K562 (cell line): ENCODE data around the gene ADPRHL1. TPM values are rescaled to one million over a fixed set of nuclear protein-coding genes. Genes with fewer than 3 reads are reported as not detected.
A peak's percentile ranks its signal among the peaks of the same experiment; 100 is the strongest.

Source experiments
- ATF7 ChIP-seq: fragments of 450-650 bp; IDR thresholded peaks from 2 replicates; pipeline ENCODE4 v1.7.1; 2014; ENCODE audit warnings: mild to moderate bottlenecking, moderate library complexity
- CBFB ChIP-seq: sonication (generic); formaldehyde crosslinking; IDR thresholded peaks from 2 replicates; pipeline ENCODE4 v1.4.0; 2020; ENCODE audit warnings: mild to moderate bottlenecking, missing genetic modification reagents
- CBX3 ChIP-seq, 2 experiments: IDR thresholded peaks; 1 replicate in 1 of 2; 2 replicates in 1 of 2; pipeline ENCODE4 v1.6.1; 2012; ENCODE audit warnings: inconsistent platforms in 2 of 2, low read length in 2 of 2, borderline replicate concordance in 1 of 2, control low read depth in 1 of 2
- CREB3L1 ChIP-seq: fragments of 450-650 bp; IDR thresholded peaks from 2 replicates; pipeline ENCODE4 v1.6.1; 2014; ENCODE audit warnings: low read depth, mild to moderate bottlenecking, moderate library complexity, borderline replicate concordance
- EP300 ChIP-seq: IDR thresholded peaks from 2 replicates; pipeline ENCODE4 v1.6.1; 2012; ENCODE audit warnings: low read length, improper control_type of control experiment
- GATAD2A ChIP-seq: fragments of 450-650 bp; IDR thresholded peaks from 2 replicates; pipeline ENCODE4 v1.6.1; 2017
- GATAD2B ChIP-seq: fragments of 450-650 bp; IDR thresholded peaks from 2 replicates; pipeline ENCODE4 v1.6.1; 2017; ENCODE audit warnings: mild to moderate bottlenecking, borderline replicate concordance
- HSF4 ChIP-seq: fragments of 250-450 bp; sonication (Bioruptor Pico); IDR thresholded peaks from 2 replicates; pipeline ENCODE4 v2.1.2; 2022; ENCODE audit warnings: mild to moderate bottlenecking, moderate library complexity, borderline replicate concordance
- MAX ChIP-seq: sonication (generic); formaldehyde crosslinking; IDR thresholded peaks from 2 replicates; pipeline ENCODE4 v1.9.0; 2022; ENCODE audit warnings: mild to moderate bottlenecking, missing genetic modification reagents
- NFATC3 ChIP-seq: fragments of 450-650 bp; IDR thresholded peaks from 2 replicates; pipeline ENCODE4 v1.6.1; 2017; ENCODE audit warnings: mild to moderate bottlenecking
- PHB ChIP-seq: fragments of 250-450 bp; sonication (Bioruptor Pico); IDR thresholded peaks from 2 replicates; pipeline ENCODE4 v1.5.0; 2021
- PHF8 ChIP-seq: fragments of 200-600 bp; sonication (generic); IDR thresholded peaks from 2 replicates; pipeline ENCODE4 v1.6.1; 2012; ENCODE audit warnings: mixed run types, mild to moderate bottlenecking, inconsistent platforms, low read length, moderate library complexity, borderline replicate concordance
- POLR3A ChIP-seq: IDR thresholded peaks from 2 replicates; pipeline ENCODE4 v1.6.1; 2011; ENCODE audit warnings: borderline replicate concordance, mild to moderate bottlenecking, moderate library complexity; ENCODE audit not compliant: insufficient read length, insufficient read depth; ENCODE audit errors: extremely low read depth
- PTTG1 ChIP-seq: fragments of 450-650 bp; IDR thresholded peaks from 2 replicates; pipeline ENCODE4 v1.6.1; 2016; ENCODE audit warnings: low read depth, mild to moderate bottlenecking, missing genetic modification characterization, missing compliant biosample characterization
- SAP30 ChIP-seq: fragments of 200-600 bp; sonication (generic); IDR thresholded peaks from 2 replicates; pipeline ENCODE4 v1.6.1; 2012; ENCODE audit warnings: borderline replicate concordance, low read depth, mild to moderate bottlenecking, moderate library complexity, low read length, control low read depth, inconsistent platforms; ENCODE audit not compliant: insufficient read depth, poor library complexity, severe bottlenecking
- SMAD4 ChIP-seq: fragments of 250-450 bp; sonication (Bioruptor Pico); conservative IDR thresholded peaks from 2 replicates; pipeline ENCODE4 v1.8.0; 2021; ENCODE audit warnings: inconsistent platforms, mild to moderate bottlenecking, moderate library complexity
- SRF ChIP-seq, 2 experiments: fragments of 250-450, 450-650 bp in 1 of 2; sonication (Bioruptor Pico) in 1 of 2; sonication (generic) in 1 of 2; formaldehyde crosslinking; IDR thresholded peaks; 2 replicates each; pipeline versions ENCODE4 v1.5.0 to v1.5.1; 2020 to 2022; ENCODE audit warnings: mild to moderate bottlenecking in 1 of 2, missing genetic modification reagents in 1 of 2
- THAP7 ChIP-seq: fragments of 250-450 bp; sonication (Bioruptor Pico); IDR thresholded peaks from 2 replicates; pipeline ENCODE4 v1.5.0; 2021
- ZBED1 ChIP-seq: IDR thresholded peaks from 2 replicates; pipeline ENCODE4 v1.6.1; 2014
- ZNF133 ChIP-seq: fragments of 250-450 bp; sonication (Bioruptor Pico); IDR thresholded peaks from 2 replicates; pipeline ENCODE4 v1.4.0; 2020; ENCODE audit warnings: mild to moderate bottlenecking
- ZNF239 ChIP-seq: fragments of 250-450 bp; sonication (Bioruptor Pico); IDR thresholded peaks from 2 replicates; pipeline ENCODE4 v1.4.0; 2020; ENCODE audit warnings: mild to moderate bottlenecking
- ZNF592 ChIP-seq: fragments of 450-650 bp; IDR thresholded peaks from 2 replicates; pipeline ENCODE4 v1.6.1; 2017; ENCODE audit warnings: antibody characterized with exemption, mild to moderate bottlenecking
- polyA plus RNA-seq, 8 experiments: library from polyadenylated mRNA; depleted of rRNA in 4 of 8; stranded (reverse) in 5 of 8; unstranded in 3 of 8; fragments of >200 nt; fragmentation: Nextera tagmentation in 2 of 8; fragmentation: Illumina TruSeq in 1 of 8; extraction: Ambion mirVana in 2 of 8; extraction: Trizol in 1 of 8; gene quantifications; 2 replicates each; pipeline versions ENCODE4 v1.2.1 to v1.2.3, GENCODE V29; 2011 to 2014; ENCODE audit warnings: inconsistent platforms in 1 of 8, missing spikeins in 1 of 8
- total RNA-seq, 7 experiments: library from RNA; depleted of rRNA in 6 of 7; stranded (reverse); fragments of >200 nt in 6 of 7; fragmentation: Illumina TruSeq in 2 of 7; extraction: Trizol in 2 of 7; gene quantifications; 2 replicates each; pipeline versions ENCODE4 v1.2.1 to v1.2.3, GENCODE V29; 2011 to 2021; ENCODE audit warnings: low replicate concordance in 1 of 7

Gene ADPRHL1
- total and polyA plus RNA-seq, 9 of the 15 experiments (the other 6 are each of a cell fraction or from before 2014, with no cell fraction given) = 0.06 to 0.76 (median 0.37) TPM; not detected in 1

- TF ChIP-seq PHB (CRISPR knock-in tag) = no peak
- TF ChIP-seq SRF (CRISPR knock-in tag; IDR thresholded peaks at IDR 0.05) = no peak
- TF ChIP-seq SMAD4 = 0 out of 2 replicates have a peak, but pooled peaks have one; percentile 23
- no peak for TF ChIP-seq PTTG1 (tag)
- no peak for TF ChIP-seq HSF4
- peak; percentile 73; the same call in 1 of the 2 replicates for TF ChIP-seq CBFB (CRISPR knock-in tag)
- TF ChIP-seq ZNF592 = no peak
- no peak for TF ChIP-seq THAP7 (CRISPR knock-in tag)
- TF ChIP-seq GATAD2B = no peak
- peak; percentile 32 for TF ChIP-seq SAP30
- TF ChIP-seq EP300 = 0 out of 2 replicates have a peak, but pooled peaks have one; percentile 7
- peak; percentile 69 for TF ChIP-seq ATF7
- no peak for TF ChIP-seq GATAD2A
- TF ChIP-seq MAX (CRISPR knock-in tag) = peak; percentile 58
- TF ChIP-seq NFATC3 = no peak
- TF ChIP-seq ZNF133 = no peak
- no peak for TF ChIP-seq ZNF239 (CRISPR knock-in tag)
- TF ChIP-seq CREB3L1 = 0 out of 2 replicates have a peak, but pooled peaks have one; percentile 27
- TF ChIP-seq POLR3A = no peak
- TF ChIP-seq PHF8 = peak; percentile 75
- 0 out of 2 replicates have a peak, but pooled peaks have one; percentile 38 for TF ChIP-seq ZBED1
- peak in 1 of 2 experiments; percentile 29; a peak in 1 of 3 replicates for TF ChIP-seq CBX3 (IDR thresholded peaks at IDR 0.05; ENCODE audit: borderline replicate concordance in 1 of 2, low read length in 2 of 2)
Observed at GRCh38 chr13:113448885-113449692, 4.2 kb downstream of the ADPRHL1 start (continued).
